GM12872 (cell line): ENCODE measurements around the gene ARL13B.

Source experiments
- TF ChIP-seq, protein P1 (sequence below): IDR thresholded peaks from 3 replicates; pipeline ENCODE4 v1.5.1; 2011; ENCODE audit warnings: low read depth, mild to moderate bottlenecking, low read length, moderate library complexity; ENCODE audit not compliant: insufficient read depth

ARL13B gene

DNA sequence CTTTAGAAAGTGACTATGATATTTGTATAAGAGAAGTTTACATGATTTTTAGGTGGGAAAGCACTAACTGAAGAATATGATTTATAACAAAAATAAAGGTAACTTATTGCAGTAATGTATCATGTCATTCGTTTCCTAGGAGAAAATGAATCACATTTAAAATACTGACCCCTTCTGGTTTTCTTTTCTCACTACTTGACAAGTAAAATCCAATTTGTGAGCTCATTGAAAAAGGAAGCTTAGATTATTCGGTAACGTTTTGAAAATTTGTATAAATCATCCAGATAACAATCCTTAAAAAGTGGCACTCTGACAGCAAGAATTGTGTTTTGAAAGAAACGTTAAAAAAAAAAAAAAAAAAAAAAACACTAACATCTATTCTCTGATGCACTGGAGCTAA is 121.9 kb downstream of the ARL13B start:
- TF ChIP-seq, protein P1, sequence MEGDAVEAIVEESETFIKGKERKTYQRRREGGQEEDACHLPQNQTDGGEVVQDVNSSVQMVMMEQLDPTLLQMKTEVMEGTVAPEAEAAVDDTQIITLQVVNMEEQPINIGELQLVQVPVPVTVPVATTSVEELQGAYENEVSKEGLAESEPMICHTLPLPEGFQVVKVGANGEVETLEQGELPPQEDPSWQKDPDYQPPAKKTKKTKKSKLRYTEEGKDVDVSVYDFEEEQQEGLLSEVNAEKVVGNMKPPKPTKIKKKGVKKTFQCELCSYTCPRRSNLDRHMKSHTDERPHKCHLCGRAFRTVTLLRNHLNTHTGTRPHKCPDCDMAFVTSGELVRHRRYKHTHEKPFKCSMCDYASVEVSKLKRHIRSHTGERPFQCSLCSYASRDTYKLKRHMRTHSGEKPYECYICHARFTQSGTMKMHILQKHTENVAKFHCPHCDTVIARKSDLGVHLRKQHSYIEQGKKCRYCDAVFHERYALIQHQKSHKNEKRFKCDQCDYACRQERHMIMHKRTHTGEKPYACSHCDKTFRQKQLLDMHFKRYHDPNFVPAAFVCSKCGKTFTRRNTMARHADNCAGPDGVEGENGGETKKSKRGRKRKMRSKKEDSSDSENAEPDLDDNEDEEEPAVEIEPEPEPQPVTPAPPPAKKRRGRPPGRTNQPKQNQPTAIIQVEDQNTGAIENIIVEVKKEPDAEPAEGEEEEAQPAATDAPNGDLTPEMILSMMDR: no peak
